BJ (cell line): ENCODE measurements around the gene ATP7A. TPM values are rescaled to one million over a fixed set of nuclear protein-coding genes. Genes with fewer than 3 reads are reported as not detected.
"Not testable (repeated sequence)": the region's sequence is repeated elsewhere in the genome, so short reads cannot be mapped to it uniquely, and the experiment has no call there.

Experiments
- CTCF ChIA-PET: fragments of 350-600 bp; formaldehyde crosslinking; extraction: SDS; loops from one replicate; lab custom pipeline; 2021; ENCODE audit warnings: antibody characterized with exemption, inconsistent platforms; lab: Yijun Ruan, JAX
- POLR2A ChIA-PET: fragments of 300-600 bp; sonication (Branson Sonifier 250); formaldehyde crosslinking; extraction: SDS; loops from one replicate; lab custom pipeline; 2021; ENCODE audit warnings: antibody characterized with exemption; lab: Charles Lee
- DNase-seq: peaks from one replicate; pipeline ENCODE4 v3.0.0-alpha.2; 2011; ENCODE audit warnings: low read depth
- H3K27me3 ChIP-seq: 2 replicates; pipeline ENCODE4 v1.6.0; 2011; ENCODE audit warnings: low read length; ENCODE audit not compliant: control insufficient read depth, insufficient read depth
- H3K36me3 ChIP-seq: 2 replicates; pipeline ENCODE4 v1.5.1; 2011; ENCODE audit warnings: low read length; ENCODE audit not compliant: control insufficient read depth, insufficient read depth
- H3K4me3 ChIP-seq: 2 replicates; pipeline ENCODE4 v1.5.1; 2011; ENCODE audit warnings: low read depth, mild to moderate bottlenecking, control low read depth, low read length
- CTCF ChIP-seq: IDR thresholded peaks from 2 replicates; pipeline ENCODE4 v1.5.1; 2011; ENCODE audit warnings: low read depth, mild to moderate bottlenecking, control low read depth, inconsistent platforms, low read length, moderate library complexity; ENCODE audit not compliant: insufficient read depth
- polyA plus RNA-seq: library from polyadenylated mRNA; depleted of rRNA; stranded (reverse); fragments of >200 nt; gene quantifications from 2 replicates; pipeline ENCODE4 v1.2.3, GENCODE V29; 2011

ATP7A gene
- polyA plus RNA-seq, 1 experiment, result 2.4 TPM

GRCh38 chrX:78048052-78048451 is 137.6 kb downstream of the ATP7A start:
- DNase-seq, result no peak
- no peak for TF ChIP-seq CTCF
- POLR2A ChIA-PET, result no interaction called here
- Histone ChIP-seq H3K36me3 (no peaks in the 10 kb centered on the region), H3K27me3 (no peaks in the 10 kb centered on the region), H3K4me3 (no peak overlapping the region)
- CTCF ChIA-PET, result interaction anchor here (0.6 to 1.1 kb wide), 2 partner anchors 13 to 438 kb away, joined by 3 read pairs; no protein-coding TSS in a partner anchor

GRCh38 chrX:78063687-78064086 is 153.2 kb downstream of the ATP7A start:
- H3K27me3 ChIP-seq, result no peaks in the 10 kb centered on the region
- H3K36me3 ChIP-seq, result no peaks in the 10 kb centered on the region
- ChIA-PET POLR2A (no interaction called here), CTCF (no interaction called here)
- no peak for DNase-seq
- no peak for TF ChIP-seq CTCF
- H3K4me3 ChIP-seq, result no peak overlapping the region

GRCh38 chrX:78064152-78064551 is 153.7 kb downstream of the ATP7A start:
- no peak for TF ChIP-seq CTCF
- Histone ChIP-seq H3K27me3 (no peaks in the 10 kb centered on the region), H3K4me3 (no peak overlapping the region), H3K36me3 (no peaks in the 10 kb centered on the region)
- ChIA-PET POLR2A (no interaction called here), CTCF (no interaction called here)
- no peak for DNase-seq

- H3K4me3 ChIP-seq, H3K27me3 ChIP-seq, POLR2A ChIA-PET, H3K36me3 ChIP-seq: not testable (repeated sequence)
- CTCF ChIA-PET, result interaction anchor here (0.7 to 1.7 kb wide), 3 partner anchors 28 to 178 kb away, joined by 3 to 6 read pairs (median 3); no protein-coding TSS in a partner anchor
- DNase-seq, result peak; percentile 57
These were observed 154.5 kb downstream of the ATP7A start for GRCh38 chrX:78064698-78065601.

- ChIA-PET CTCF (interaction anchor here (0.7 to 1.7 kb wide), 2 partner anchors 26 to 179 kb away, joined by 3 to 6 read pairs; no protein-coding TSS in a partner anchor), POLR2A (no interaction called here)
- no peaks in the 10 kb centered on the region for H3K27me3 ChIP-seq
- H3K36me3 ChIP-seq, result no peaks in the 10 kb centered on the region
- no peak overlapping the region for H3K4me3 ChIP-seq
- TF ChIP-seq CTCF, result no peak
- DNase-seq, result no peak
These were observed 155.6 kb downstream of the ATP7A start for GRCh38 chrX:78066110-78066509.
